ENCODE measurements around the gene GAN.

The GAN gene

GRCh38 chr16:81358860-81359259 is 44.1 kb downstream of the GAN start:
- DNase-seq: no peak

DNA sequence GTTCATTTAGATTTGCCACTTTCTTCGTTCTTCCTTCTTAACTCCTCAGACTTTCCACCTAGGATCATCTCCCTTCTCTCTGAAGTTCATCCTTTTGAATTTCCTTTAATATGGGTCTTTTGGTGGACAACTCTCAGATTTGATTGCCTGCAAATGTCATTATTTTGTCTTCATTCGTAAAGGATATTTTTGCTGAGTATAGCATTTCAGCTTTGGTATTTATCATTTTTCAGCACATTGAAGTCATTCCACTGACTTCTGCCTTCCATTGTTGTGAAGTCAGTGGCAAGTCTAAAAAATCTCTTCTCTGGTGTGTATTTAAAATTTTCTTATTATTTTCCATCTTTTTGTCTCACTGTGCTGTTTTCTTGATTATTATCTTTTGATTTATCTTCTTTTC is 45.4 kb downstream of the GAN start:
- no peak for DNase-seq

DNA sequence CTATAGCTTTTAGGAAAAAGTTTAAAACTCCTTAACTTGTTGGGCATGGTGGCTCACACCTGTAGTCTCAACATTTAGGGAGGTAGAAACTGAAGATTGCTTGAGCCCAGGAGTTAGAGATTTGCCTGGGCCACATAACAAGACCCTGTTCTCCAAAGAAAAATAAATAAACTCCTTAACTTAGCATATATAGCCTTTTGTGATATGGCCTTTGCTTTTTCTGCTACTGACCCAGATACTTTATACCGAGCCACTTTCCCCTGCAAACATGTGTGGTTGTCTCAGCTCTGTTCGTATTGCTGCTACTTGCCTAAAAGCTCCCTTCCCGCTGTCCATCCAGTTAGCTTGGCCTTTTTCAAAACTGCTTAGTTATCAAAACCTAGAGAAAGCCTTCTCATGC is 51.0 kb downstream of the GAN start:
- DNase-seq: no peak

DNA sequence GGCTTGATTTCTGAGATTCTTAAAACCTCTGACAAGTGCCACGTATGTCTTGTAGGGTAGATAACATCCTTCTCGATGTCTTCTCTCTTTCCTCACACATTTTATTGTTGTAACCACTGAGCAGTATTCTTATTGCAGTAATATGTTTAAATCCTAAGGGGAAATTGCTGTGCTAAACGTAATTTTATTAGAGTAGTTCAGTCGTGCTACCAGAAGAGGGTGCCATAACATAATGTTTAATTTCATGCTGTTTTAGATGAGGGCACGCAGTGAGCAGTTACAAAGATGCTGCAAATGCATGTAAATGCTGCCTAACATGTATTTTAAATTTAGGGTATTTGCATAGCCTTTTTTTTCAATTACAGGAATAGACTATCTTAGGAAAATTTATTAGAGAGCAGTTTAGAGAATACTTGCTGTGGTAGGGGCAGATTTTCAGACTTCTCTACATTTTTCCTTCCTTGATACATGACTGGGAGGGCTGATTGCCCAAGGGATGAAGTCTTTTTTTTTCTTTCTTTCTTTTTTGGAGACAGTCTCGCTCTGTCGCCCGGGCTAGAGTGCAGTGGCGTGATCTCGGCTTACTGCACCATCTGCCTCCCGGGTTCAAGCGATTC is 51.7 kb downstream of the GAN start:
- DNase-seq: peak; percentile 57

DNA sequence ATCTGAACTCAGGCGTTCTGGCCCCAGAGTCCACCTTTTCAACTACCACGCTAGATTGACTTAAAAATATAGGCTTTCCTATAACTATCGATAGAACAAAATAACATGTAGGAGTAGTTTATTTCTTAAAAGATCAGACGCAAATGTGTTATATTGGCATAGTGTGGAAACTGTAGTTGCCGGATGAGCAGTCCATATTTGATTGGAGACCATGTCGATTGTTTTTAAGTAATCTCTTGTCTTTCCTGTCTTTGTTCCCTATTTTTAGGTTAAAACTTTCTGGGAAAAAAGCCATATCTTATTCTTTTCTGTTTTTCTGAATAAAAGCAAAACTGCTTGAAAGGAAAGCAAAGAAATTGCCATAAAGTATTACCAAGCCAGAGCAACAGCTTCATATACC is 53.1 kb downstream of the GAN start:
- no peak for DNase-seq

DNA sequence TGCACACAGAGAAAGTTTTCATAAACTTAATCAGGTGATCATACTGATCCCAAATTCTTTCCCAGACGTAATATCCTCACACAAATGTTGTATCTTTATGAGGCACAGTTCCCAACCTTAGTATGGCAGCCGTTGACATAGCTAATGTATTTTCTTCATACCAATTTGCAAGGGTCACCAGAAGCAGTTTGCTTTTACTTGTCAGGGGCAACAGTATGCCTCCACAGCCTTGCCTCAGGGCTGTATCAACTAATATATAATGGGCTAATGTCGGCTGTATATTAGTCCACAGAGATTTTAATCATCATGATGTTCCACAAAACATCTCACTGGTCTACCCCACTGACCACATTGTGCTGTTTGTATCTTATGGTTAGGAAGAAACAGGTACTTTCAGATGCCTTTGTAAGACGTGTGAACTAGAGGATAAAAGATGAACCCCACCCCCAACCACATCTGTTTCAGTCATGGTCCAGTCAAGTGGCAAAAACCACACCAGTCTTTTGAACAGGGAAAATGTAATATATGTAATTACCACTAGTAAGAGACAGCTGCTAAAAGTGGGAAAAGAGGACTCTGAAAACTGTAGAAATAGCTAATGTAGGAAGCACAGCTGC is 55.2 kb downstream of the GAN start:
- DNase-seq: no peak

GRCh38 chr16:81371106-81371505 is 56.3 kb downstream of the GAN start:
- DNase-seq: no peak

DNA sequence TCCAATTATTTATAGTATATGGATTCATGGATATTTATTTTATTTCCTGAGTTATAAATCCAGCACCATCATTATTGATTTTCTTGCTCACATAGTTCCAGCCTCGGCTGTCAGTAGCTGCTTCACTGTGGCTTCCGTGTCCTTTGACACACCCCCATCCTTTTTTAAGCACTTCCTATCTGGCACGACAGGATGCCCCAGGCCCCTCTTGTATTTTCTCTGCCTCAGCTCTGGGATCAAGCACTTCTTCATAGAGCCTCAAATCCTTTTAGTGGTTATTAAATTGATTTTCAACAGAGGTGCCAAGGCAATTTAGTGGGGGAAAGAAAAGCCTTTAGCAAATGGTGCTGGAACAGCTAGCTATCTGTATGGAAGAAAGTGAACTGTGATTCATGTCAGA is 59.8 kb downstream of the GAN start:
- no peak for DNase-seq

DNA sequence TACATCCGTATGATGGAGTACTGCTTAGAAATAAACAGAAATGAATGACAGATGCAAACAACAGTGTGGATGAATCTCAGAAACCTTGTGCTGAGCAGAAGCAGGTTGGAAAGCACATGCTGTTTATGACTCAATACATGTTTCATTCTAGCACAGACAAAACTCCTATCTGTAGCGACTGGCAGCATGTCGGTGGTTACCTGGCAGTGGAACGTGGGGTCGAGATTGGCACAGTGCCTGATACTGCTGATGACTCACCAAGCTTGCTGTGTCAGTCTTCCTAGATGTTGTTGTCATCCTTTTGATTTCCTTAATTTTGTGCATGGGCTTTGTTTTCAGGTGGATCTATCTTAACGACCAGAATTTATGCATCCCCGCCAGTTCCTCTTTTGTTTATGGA is 62.1 kb downstream of the GAN start:
- peak; percentile 2 for DNase-seq

DNA sequence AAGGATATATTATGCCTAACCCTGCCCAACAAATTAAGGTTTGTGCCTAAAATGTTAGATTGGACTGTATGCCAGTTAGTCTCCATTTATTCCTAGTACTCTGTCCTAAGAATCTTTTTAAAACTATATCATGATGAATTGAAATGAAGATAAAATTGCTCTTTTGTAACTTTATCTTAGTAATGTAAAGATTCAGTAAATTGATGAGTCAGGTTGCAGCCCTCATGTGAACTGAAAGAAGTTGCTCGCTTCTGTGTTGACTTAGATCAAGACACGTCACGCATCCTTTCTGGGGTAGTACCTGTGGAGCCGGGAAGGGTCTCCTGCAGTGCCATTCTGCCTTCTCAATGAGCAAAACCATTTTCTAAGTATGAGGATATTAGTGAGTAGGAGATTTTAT is 63.3 kb downstream of the GAN start:
- no peak for DNase-seq

- no peak for DNase-seq
Observed at GRCh38 chr16:81380932-81381331, 66.2 kb downstream of the GAN start.

- peak; percentile 6 for DNase-seq
Observed at GRCh38 chr16:81384006-81384405, 69.2 kb downstream of the GAN start.

DNA sequence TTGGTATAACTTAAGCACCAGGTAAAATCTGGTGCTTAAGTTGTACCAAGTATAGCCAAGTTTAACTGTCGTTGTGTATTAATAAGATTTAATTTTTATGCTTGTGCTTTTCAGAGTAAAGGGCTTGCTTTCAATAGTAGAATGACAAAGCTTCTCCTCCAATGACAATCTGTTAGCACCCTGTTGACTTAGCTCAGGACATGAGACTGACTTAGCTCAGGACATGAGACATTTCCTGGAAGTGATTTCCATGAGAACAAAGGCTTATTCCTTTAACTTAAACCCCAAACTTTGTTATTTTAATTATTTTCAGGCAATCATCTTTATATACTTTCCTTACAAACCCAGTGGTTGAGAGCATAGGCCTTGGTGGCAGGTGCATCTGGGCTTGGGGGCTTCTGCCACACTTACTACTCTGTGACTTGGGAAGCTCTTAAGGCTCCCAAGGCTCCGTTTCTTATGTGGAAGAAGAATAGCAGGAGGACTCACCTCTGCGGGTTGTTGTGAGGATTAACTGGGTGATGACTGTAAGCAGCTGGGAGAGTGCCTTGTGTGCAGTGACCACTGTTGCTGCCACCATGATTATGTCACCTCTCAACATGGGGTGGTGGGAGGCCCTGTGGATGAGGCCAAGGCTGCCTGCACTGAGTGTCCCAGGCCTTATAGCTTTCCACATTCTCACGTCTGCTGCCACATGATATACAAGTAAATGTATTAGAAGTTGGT is 70.4 kb downstream of the GAN start:
- DNase-seq: no peak

DNA sequence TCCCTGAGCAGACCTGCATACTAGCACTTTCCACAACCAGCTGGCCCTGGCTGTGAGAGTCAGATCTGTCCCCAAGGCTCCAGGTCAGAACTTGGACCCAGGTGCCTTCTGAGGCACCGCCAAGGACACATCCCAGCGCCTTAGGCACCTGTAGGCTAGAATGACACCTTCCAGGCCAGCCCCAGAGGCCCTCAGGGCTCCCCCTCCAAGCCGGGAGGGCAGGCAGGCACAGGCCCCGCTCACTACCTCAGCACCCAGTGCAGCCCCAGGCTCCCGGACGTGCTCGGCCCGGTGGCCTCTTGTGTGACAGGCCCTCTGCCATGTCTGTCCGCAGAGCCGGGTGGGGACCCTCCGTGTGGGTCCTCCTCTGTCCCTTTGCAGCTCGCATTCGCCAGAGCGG is 73.6 kb downstream of the GAN start:
- DNase-seq: no peak

DNA sequence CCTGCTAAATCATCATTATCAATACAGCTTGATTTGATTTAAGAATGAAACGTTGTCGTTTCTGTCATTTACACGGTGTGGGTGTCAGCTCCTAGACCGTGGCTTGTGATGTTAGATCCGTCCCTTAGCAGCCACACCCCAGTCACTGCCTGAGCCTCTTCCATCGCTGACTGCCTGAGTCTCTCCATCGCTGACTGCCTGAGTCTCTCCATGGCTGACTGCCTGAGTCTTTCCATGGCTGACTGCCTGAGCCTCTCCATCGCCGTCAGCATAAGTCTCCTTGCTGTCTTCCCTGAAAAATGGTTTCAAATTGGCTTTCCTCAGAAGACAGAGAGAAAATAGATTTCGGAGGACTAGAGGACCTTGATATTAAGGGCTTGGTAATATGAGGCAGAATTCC is 76.1 kb downstream of the GAN start:
- no peak for DNase-seq

GRCh38 chr16:81392011-81392410 is 77.2 kb downstream of the GAN start:
- no peak for DNase-seq

GRCh38 chr16:81394416-81394815 is 79.7 kb downstream of the GAN start:
- no peak for DNase-seq

- no peak for DNase-seq
Observed at GRCh38 chr16:81394966-81395655, 80.3 kb downstream of the GAN start.

DNA sequence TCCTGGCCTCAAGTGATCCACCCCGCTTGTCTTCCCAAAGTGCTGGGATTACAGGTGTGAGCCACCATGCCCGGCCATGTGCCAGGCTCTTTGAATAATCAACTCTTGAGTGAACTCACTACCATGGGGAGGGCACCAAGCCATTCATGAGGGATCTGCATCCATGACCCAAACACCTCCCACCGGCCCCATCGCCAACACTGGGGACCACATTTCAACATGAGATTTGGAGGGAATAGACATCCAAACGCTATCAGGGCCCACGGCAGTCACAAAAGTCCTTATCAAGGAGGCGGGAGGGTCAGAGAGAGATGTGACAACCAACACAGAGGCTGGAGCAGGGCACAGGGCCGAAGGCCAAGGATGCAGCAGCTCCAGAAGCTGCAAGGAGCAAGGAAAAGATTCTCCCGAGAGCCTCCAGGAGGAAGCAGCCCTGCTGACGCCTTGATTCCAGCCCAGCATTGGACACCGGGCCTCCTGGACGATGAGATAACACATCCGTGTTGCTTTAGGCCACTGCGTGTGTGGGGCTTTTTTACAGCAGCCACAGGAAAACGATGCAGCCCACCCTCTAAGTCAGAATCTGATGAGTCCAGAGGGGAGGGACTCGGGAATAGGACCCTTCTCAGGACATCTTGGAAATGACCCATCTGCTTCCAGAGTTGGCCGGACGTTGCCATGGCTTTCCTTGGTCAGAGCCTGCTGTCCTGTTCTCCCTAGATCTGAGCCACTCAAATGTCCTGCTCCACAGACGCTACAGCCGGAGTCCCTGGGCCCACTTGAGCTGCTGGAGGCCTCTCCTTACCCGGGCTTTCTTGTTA is 82.5 kb downstream of the GAN start:
- no peak for DNase-seq

DNA sequence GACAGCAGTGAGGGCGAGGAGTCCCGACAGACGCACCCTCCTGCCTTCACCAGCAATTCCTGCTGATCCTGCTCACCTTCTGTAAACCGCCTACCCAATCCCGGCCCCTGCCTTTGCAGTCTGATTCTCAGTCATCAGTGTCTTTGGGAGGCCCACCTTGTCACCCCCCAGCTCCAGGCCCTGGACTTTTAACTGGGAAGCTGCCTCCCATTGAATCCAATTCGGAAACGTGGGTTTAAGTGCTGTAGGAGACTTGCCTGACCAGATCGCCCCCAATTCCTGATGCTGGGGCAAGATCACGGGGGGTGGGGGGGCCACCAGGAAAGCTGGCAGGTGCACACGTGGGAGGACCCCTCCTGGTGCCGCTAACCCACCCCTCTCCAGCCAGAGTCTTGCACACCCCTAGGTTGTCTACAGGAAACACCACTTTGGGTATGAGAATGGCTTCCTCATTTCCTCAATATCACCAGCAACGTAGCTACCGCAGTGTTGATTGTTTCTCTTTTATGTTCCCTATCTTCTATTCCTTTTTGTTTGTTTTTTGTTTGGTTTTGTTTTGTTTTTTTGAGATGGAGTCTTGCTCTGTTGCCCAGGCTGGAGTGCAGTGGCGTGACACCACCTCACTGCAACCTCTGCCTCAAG is 83.2 kb downstream of the GAN start:
- DNase-seq: no peak

DNA sequence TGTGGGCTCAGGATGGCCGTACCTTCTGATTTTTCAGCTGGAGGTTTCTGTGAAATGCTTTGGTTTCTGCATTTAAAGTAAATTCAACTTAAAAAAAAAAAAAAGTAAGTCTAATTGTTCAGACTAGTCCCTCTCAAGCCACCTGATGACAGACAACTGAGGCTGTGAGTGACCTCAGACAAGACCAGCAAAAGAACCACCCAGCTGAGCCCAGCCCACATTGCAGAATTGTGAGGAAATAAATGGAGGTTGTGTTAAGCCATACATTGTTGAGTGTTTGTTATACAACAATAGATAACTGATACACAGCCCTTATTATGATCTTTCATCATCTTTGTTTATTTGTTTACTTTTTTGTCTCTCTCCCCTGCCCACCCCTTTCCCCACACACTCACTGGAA is 85.1 kb downstream of the GAN start:
- DNase-seq: no peak

Measured in kidney glomerular epithelial cell (primary cell).